NB4 (cell line): ENCODE data around the gene PLLP.
A peak's percentile ranks its signal among the peaks of the same experiment; 100 is the strongest.

ENCODE experiments used
- DNase-seq: peaks from one replicate; pipeline ENCODE4 v3.0.0; 2010; ENCODE audit warnings: low read depth
- H3K4me3 ChIP-seq: one replicate; pipeline ENCODE4 v1.5.1; 2011; ENCODE audit warnings: mild to moderate bottlenecking, low read depth, low read length, moderate library complexity
- CTCF ChIP-seq: IDR thresholded peaks from one replicate; pipeline ENCODE4 v1.5.1; 2012; ENCODE audit warnings: low read depth, low read length
- MYC ChIP-seq: IDR thresholded peaks from 2 replicates; pipeline ENCODE4 v1.6.1; 2011; ENCODE audit warnings: low read depth, low read length
- POLR2A ChIP-seq: IDR thresholded peaks from 2 replicates; pipeline ENCODE4 v1.6.1; 2011; ENCODE audit warnings: mild to moderate bottlenecking; ENCODE audit not compliant: insufficient read length; ENCODE audit errors: extremely low read depth
- TF ChIP-seq, protein P1 (sequence below): IDR thresholded peaks from 2 replicates; pipeline ENCODE4 v1.6.1; 2011; ENCODE audit warnings: low read depth, low read length

The PLLP gene

GRCh38 chr16:57289391-57290257 is 5.2 kb upstream of the PLLP start:
- no peak overlapping the region for H3K4me3 ChIP-seq
- TF ChIP-seq, protein P1, sequence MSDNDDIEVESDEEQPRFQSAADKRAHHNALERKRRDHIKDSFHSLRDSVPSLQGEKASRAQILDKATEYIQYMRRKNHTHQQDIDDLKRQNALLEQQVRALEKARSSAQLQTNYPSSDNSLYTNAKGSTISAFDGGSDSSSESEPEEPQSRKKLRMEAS = no peak
- TF ChIP-seq POLR2A = no peak
- TF ChIP-seq MYC = no peak
- TF ChIP-seq CTCF = no peak
- DNase-seq = no peak

GRCh38 chr16:57285379-57285778 is 907 bp upstream of the PLLP start:
- no peak overlapping the region for H3K4me3 ChIP-seq
- DNase-seq = no peak
- TF ChIP-seq, protein P1 = no peak
- TF ChIP-seq POLR2A (no peak), MYC (no peak), CTCF (no peak)

DNA sequence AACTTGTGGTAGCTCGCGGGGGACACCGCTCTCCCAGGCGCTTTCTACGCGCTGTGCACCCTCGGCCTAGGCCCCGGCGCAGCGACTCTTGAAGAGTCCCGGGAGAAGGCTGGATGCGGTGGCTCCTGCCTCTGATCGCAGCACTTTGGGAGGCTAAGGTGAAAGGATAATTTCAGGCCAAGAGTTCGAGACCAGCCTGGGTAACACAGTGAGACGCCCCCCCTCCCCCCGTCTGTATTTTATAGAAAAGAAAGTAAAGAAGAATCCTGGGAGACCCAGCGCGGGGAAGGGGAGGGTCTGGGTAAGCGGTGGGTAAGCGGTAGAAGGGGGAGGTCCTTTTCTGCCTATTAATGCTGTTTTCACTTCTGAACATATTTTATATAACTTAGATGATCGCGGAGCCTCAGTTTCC is 486 bp upstream of the PLLP start:
- peak overlapping the region; percentile 34 for H3K4me3 ChIP-seq
- no peak for TF ChIP-seq MYC
- TF ChIP-seq, protein P1 = no peak
- no peak for TF ChIP-seq POLR2A
- no peak for TF ChIP-seq CTCF
- DNase-seq = peak; percentile 54

DNA sequence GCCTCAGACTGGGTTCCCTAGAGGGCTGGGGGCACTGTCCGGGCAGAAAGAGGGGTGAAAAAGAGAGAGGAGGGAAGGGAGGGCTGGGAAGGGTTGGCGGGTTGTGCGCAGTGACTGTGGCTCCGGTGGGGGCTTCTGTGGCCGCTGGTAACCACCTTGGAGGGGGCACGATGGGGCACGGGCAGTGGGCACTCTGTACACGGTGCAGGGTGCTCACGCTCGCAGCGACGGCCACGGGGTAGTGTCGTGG is 588 bp downstream of the PLLP start:
- no peak for DNase-seq
- no peak overlapping the region for H3K4me3 ChIP-seq
- TF ChIP-seq MYC (no peak), POLR2A (no peak), CTCF (no peak)
- TF ChIP-seq, protein P1 = no peak

DNA sequence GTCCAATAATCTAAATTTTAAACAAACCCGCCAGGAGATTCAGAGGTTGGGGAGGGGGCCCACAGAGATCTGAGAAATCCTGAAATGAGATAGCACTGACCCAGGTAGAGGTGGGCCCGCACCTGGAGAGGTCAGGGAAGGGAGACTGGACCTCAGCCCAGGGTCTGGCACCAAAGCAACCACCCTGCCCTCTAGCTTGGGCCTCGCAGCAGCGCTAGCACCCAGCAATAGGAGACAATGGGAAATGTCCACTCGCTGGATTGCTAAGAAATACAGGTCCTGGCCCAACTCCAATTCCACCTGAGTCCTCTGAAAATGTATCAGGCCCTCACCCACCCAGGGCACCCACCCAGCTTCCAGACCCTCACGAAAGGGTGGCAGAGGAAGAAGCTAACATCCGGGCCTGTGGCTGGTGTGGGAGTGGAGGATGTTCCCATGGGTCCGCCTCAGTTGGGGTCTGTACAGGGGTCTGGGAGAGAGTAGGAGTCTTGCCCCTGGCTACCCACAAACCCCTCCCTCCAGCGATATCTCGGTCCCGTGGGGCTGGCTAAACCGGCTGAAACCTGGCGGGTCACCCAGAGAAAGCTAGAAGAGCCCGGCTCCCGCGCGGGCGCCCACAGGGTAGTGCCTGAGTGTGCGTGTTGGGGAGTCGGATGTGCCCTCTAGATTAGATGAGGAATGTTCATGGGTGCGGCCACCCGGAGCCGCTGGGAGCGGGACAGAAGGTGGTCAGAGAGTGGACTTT is 1.1 kb downstream of the PLLP start:
- DNase-seq = peak; percentile 30
- no peak for TF ChIP-seq POLR2A
- TF ChIP-seq CTCF = no peak
- no peak for TF ChIP-seq MYC
- TF ChIP-seq, protein P1 = no peak
- no peak overlapping the region for H3K4me3 ChIP-seq
